CD4-positive, alpha-beta T cell (primary cell): ENCODE data around the gene TOX3. TPM values are rescaled to one million over a fixed set of nuclear protein-coding genes. Genes with fewer than 3 reads are reported as not detected.

Experiments used
- ATAC-seq: fragments of 200-7000 bp; cut with Tn5 transposase; one replicate; pipeline ENCODE4 v1.10.0; 2022; ENCODE audit warnings: mild to moderate bottlenecking; ENCODE audit not compliant: poor library complexity
- CTCF ChIA-PET: fragments of 350-600 bp; sonication (Branson Sonifier 250); formaldehyde crosslinking; loops from one replicate; lab custom pipeline; 2021; ENCODE audit warnings: antibody characterized with exemption, inconsistent platforms; lab: Charles Lee
- POLR2A ChIA-PET: fragments of 350-600 bp; sonication (Branson Sonifier 250); formaldehyde crosslinking; loops from one replicate; lab custom pipeline; 2021; ENCODE audit warnings: antibody characterized with exemption, inconsistent platforms; lab: Charles Lee
- DNase-seq, 14 experiments: peaks; one replicate each; pipeline ENCODE4 v3.0.0-alpha.2; 2013 to 2020; ENCODE audit warnings: mixed read lengths in 2 of 14
- H3K27ac ChIP-seq, 2 donors: one replicate each; pipeline versions ENCODE4 v1.5.1 to v1.7.0; 2013; ENCODE audit warnings: low read length in 2 of 2, low read depth in 1 of 2, mild to moderate bottlenecking in 1 of 2
- H3K27me3 ChIP-seq, 2 experiments: 1 replicate in 1 of 2; 2 replicates in 1 of 2; pipeline versions ENCODE4 v1.6.1 to v1.7.0; 2013; ENCODE audit warnings: low read length in 2 of 2, control low read depth in 1 of 2, mild to moderate bottlenecking in 1 of 2, moderate library complexity in 1 of 2; ENCODE audit not compliant: insufficient read depth in 2 of 2, control insufficient read depth in 1 of 2
- H3K36me3 ChIP-seq: one replicate; pipeline ENCODE4 v1.6.1; 2013; ENCODE audit warnings: low read length, control low read depth; ENCODE audit not compliant: insufficient read depth
- H3K4me1 ChIP-seq: one replicate; pipeline ENCODE4 v1.6.1; 2013; ENCODE audit warnings: low read length, control low read depth; ENCODE audit not compliant: insufficient read depth
- H3K4me3 ChIP-seq: one replicate; pipeline ENCODE4 v1.5.1; 2013; ENCODE audit warnings: mild to moderate bottlenecking, low read length, moderate library complexity
- H3K9me3 ChIP-seq, 2 experiments: 1 replicate in 1 of 2; 2 replicates in 1 of 2; pipeline versions ENCODE4 v1.6.1 to v1.7.0; 2013; ENCODE audit warnings: low read length in 2 of 2, mild to moderate bottlenecking in 2 of 2, control low read depth in 1 of 2, moderate library complexity in 1 of 2; ENCODE audit not compliant: control insufficient read depth in 1 of 2, insufficient read depth in 1 of 2
- H3K27ac Mint-ChIP-seq: one replicate; pipeline ENCODE4 v1.8.0; 2020; ENCODE audit warnings: mixed read lengths
- H3K27me3 Mint-ChIP-seq: one replicate; pipeline ENCODE4 v1.8.0; 2021; ENCODE audit warnings: mixed read lengths
- H3K36me3 Mint-ChIP-seq: one replicate; pipeline ENCODE4 v1.8.0; 2021; ENCODE audit warnings: low read depth, mixed read lengths
- H3K4me1 Mint-ChIP-seq: one replicate; pipeline ENCODE4 v1.8.0; 2021; ENCODE audit warnings: low read depth, mixed read lengths
- H3K4me3 Mint-ChIP-seq: one replicate; pipeline ENCODE4 v1.8.0; 2020; ENCODE audit warnings: mild to moderate bottlenecking, mixed read lengths
- H3K9me3 Mint-ChIP-seq: one replicate; pipeline ENCODE4 v1.8.0; 2020; ENCODE audit warnings: mixed read lengths
- CTCF ChIP-seq: fragments of 200-600 bp; IDR thresholded peaks from one replicate; pipeline ENCODE4 v1.8.0; 2022; ENCODE audit warnings: antibody characterized with exemption, mild to moderate bottlenecking
- intact Hi-C, 2 experiments: fragments of 100-400 bp; cut with DNase I in 1 of 2; cut with micrococcal nuclease in 1 of 2; formaldehyde crosslinking; loops; one replicate each; pipeline versions ENCODE4 v1.15.1 to v1.9.0; 2023 to 2025; cut with DNase I, micrococcal nuclease
- total RNA-seq, 174 experiments: library from RNA in 2 of 174; stranded (reverse) in 2 of 174; gene quantifications; one replicate each; pipeline ENCODE4 v1.2.3 and lab custom pipeline; 2021 to 2026

TOX3 gene
- total RNA-seq, 2 experiments from 2014 or later = not detected

GRCh38 chr16:52558448-52558847 lies 11.5 kb upstream of the TOX3 start:
- CTCF ChIA-PET = no interaction called here

GRCh38 chr16:52557236-52557635 lies 10.3 kb upstream of the TOX3 start:
- no peak for TF ChIP-seq CTCF
- Histone ChIP-seq H3K36me3 (no peaks in the 10 kb centered on the region), H3K27ac (no peak overlapping the region), H3K9me3 (no peaks in the 10 kb centered on the region), H3K4me1 (no peaks in the 10 kb centered on the region), H3K4me3 (no peak overlapping the region), H3K27me3 (no peaks in the 10 kb centered on the region)
- ChIA-PET POLR2A (no interaction called here), CTCF (no interaction called here)
- H3K27me3 Mint-ChIP-seq = peaks cover 15% of the 10 kb centered on the region
- no peak overlapping the region for H3K4me3 Mint-ChIP-seq
- H3K27ac Mint-ChIP-seq = no peak overlapping the region
- DNase-seq (no peak), ATAC-seq (no peak)
- peaks cover 16% of the 10 kb centered on the region for H3K9me3 Mint-ChIP-seq
- intact Hi-C loops = no loop called here
- H3K36me3 Mint-ChIP-seq = no peaks in the 10 kb centered on the region
- H3K4me1 Mint-ChIP-seq = no peaks in the 10 kb centered on the region

More at GRCh38 chr16:52558448-52558847, 11.5 kb upstream of the TOX3 start:
- H3K4me1 Mint-ChIP-seq = no peaks in the 10 kb centered on the region
- H3K27ac Mint-ChIP-seq = no peak overlapping the region
- Histone ChIP-seq H3K27me3 (no peaks in the 10 kb centered on the region), H3K9me3 (no peaks in the 10 kb centered on the region), H3K4me1 (no peaks in the 10 kb centered on the region), H3K36me3 (no peaks in the 10 kb centered on the region), H3K27ac (no peak overlapping the region), H3K4me3 (no peak overlapping the region)
- intact Hi-C loops = no loop called here
- ATAC-seq (no peak), DNase-seq (no peak)
- peaks cover 13% of the 10 kb centered on the region for H3K27me3 Mint-ChIP-seq
- H3K9me3 Mint-ChIP-seq = peaks cover 14% of the 10 kb centered on the region
- TF ChIP-seq CTCF = no peak
- H3K36me3 Mint-ChIP-seq = no peaks in the 10 kb centered on the region
- no peak overlapping the region for H3K4me3 Mint-ChIP-seq
- POLR2A ChIA-PET = no interaction called here

GRCh38 chr16:52556083-52556482 lies 9.1 kb upstream of the TOX3 start:
- Histone ChIP-seq H3K27ac (no peak overlapping the region), H3K9me3 (no peaks in the 10 kb centered on the region), H3K27me3 (no peaks in the 10 kb centered on the region), H3K4me1 (no peaks in the 10 kb centered on the region), H3K4me3 (no peak overlapping the region), H3K36me3 (no peaks in the 10 kb centered on the region)
- ATAC-seq = no peak
- ChIA-PET CTCF (no interaction called here), POLR2A (no interaction called here)
- H3K36me3 Mint-ChIP-seq = no peaks in the 10 kb centered on the region
- H3K4me3 Mint-ChIP-seq = no peak overlapping the region
- no peaks in the 10 kb centered on the region for H3K4me1 Mint-ChIP-seq
- peaks cover 17% of the 10 kb centered on the region for H3K27me3 Mint-ChIP-seq
- TF ChIP-seq CTCF = no peak
- DNase-seq = no peak
- intact Hi-C loops = no loop called here
- no peak overlapping the region for H3K27ac Mint-ChIP-seq
- peaks cover 16% of the 10 kb centered on the region for H3K9me3 Mint-ChIP-seq
